OCI-LY1 (cell line): ENCODE results near the gene IER5.

ENCODE experiments used
- H2AFZ ChIP-seq: fragments of 200-600 bp; sonication (generic), shearing (Covaris generic); 2 replicates; pipeline ENCODE4 v1.6.0; 2014; ENCODE audit warnings: antibody characterized with exemption, mild to moderate bottlenecking, low read length
- H3F3A ChIP-seq: fragments of 200-600 bp; sonication (generic), shearing (Covaris generic); 2 replicates; pipeline ENCODE4 v1.6.0; 2014; ENCODE audit warnings: mild to moderate bottlenecking, antibody characterized with exemption, low read length, moderate library complexity; ENCODE audit not compliant: insufficient read depth
- H3K27ac ChIP-seq: fragments of 200-600 bp; sonication (generic); 2 replicates; pipeline ENCODE4 v1.5.1; 2014; ENCODE audit warnings: low read length, mixed run types, mild to moderate bottlenecking, low read depth; ENCODE audit not compliant: poor library complexity, severe bottlenecking
- H3K27me3 ChIP-seq: fragments of 200-600 bp; sonication (generic); 2 replicates; pipeline ENCODE4 v1.6.0; 2014; ENCODE audit warnings: antibody characterized with exemption, mild to moderate bottlenecking, low read length, moderate library complexity; ENCODE audit not compliant: insufficient read depth
- H3K36me3 ChIP-seq: fragments of 200-600 bp; sonication (generic); 2 replicates; pipeline ENCODE4 v1.6.1; 2014; ENCODE audit warnings: mild to moderate bottlenecking, antibody characterized with exemption, low read length, moderate library complexity, mixed read lengths; ENCODE audit not compliant: insufficient read depth
- H3K4me1 ChIP-seq: fragments of 200-600 bp; sonication (generic); 2 replicates; pipeline ENCODE4 v1.5.1; 2014; ENCODE audit warnings: mild to moderate bottlenecking, low read length, moderate library complexity; ENCODE audit not compliant: insufficient read depth, severe bottlenecking
- H3K4me2 ChIP-seq: fragments of 200-600 bp; sonication (generic), shearing (Covaris generic); 2 replicates; pipeline ENCODE4 v1.6.1; 2014; ENCODE audit warnings: low read length
- H3K4me3 ChIP-seq: fragments of 200-600 bp; sonication (generic); 2 replicates; pipeline ENCODE4 v1.5.1; 2014; ENCODE audit warnings: low read length, low read depth, mild to moderate bottlenecking, mixed read lengths; ENCODE audit not compliant: poor library complexity, severe bottlenecking
- H3K79me2 ChIP-seq: fragments of 200-600 bp; shearing (Covaris generic); 2 replicates; pipeline ENCODE4 v1.6.1; 2016; ENCODE audit warnings: mixed run types, low read length, mixed read lengths; ENCODE audit not compliant: insufficient read depth
- H3K9ac ChIP-seq: fragments of 200-600 bp; sonication (generic), shearing (Covaris generic); 2 replicates; pipeline ENCODE4 v1.6.1; 2014; ENCODE audit warnings: mild to moderate bottlenecking, low read length, mixed read lengths
- H3K9me2 ChIP-seq: fragments of 200-600 bp; sonication (generic), shearing (Covaris generic); 2 replicates; pipeline ENCODE4 v1.6.1; 2014; ENCODE audit warnings: low read depth, mild to moderate bottlenecking, low read length, mixed read lengths
- H3K9me3 ChIP-seq: fragments of 200-600 bp; shearing (Covaris generic); 2 replicates; pipeline ENCODE4 v1.6.1; 2014; ENCODE audit warnings: low read length, mixed read lengths
- H4K20me1 ChIP-seq: fragments of 200-600 bp; sonication (generic), shearing (Covaris generic); 2 replicates; pipeline ENCODE4 v1.6.0; 2016; ENCODE audit warnings: mild to moderate bottlenecking, low read length; ENCODE audit not compliant: insufficient read depth
- CTCF ChIP-seq: fragments of 200-600 bp; sonication (generic), shearing (Covaris generic); IDR thresholded peaks from 2 replicates; pipeline ENCODE4 v1.5.1; 2017; ENCODE audit warnings: mild to moderate bottlenecking, antibody characterized with exemption, low read length, moderate library complexity, mixed read lengths
- EZH2 ChIP-seq: fragments of 200-600 bp; sonication (generic), shearing (Covaris generic); IDR thresholded peaks from 2 replicates; pipeline ENCODE4 v1.8.0; 2017; ENCODE audit warnings: borderline replicate concordance, mixed run types, mild to moderate bottlenecking, antibody characterized with exemption, low read length, moderate library complexity, mixed read lengths

Gene IER5

GRCh38 chr1:181090641-181091126 is 2.2 kb downstream of the IER5 start:
- H3K79me2 ChIP-seq, result no peaks in the 10 kb centered on the region
- TF ChIP-seq CTCF, result no peak
- no peak for TF ChIP-seq EZH2
- H3K9ac ChIP-seq, result peak overlapping the region; percentile 66; the same call in 1 of the 2 replicates
- H3K4me1 ChIP-seq, result peaks cover 35% of the 10 kb centered on the region
- no peaks in the 10 kb centered on the region for H3K9me3 ChIP-seq
- H3K4me3 ChIP-seq, result peak overlapping the region; percentile 87
- H2AFZ ChIP-seq, result no peak overlapping the region
- peak overlapping the region; percentile 98 for H3K4me2 ChIP-seq
- no peaks in the 10 kb centered on the region for H3F3A ChIP-seq
- H3K27ac ChIP-seq, result no peak overlapping the region
- no peaks in the 10 kb centered on the region; the same call in 1 of the 2 replicates for H3K27me3 ChIP-seq
- no peaks in the 10 kb centered on the region for H4K20me1 ChIP-seq
- H3K36me3 ChIP-seq, result no peaks in the 10 kb centered on the region; the same call in 1 of the 2 replicates
- no peaks in the 10 kb centered on the region for H3K9me2 ChIP-seq

- no peak for TF ChIP-seq CTCF
- TF ChIP-seq EZH2, result no peak
- Histone ChIP-seq H3K9me3 (no peaks in the 10 kb centered on the region), H3K9me2 (no peaks in the 10 kb centered on the region), H4K20me1 (no peaks in the 10 kb centered on the region), H3K79me2 (no peaks in the 10 kb centered on the region), H3K36me3 (no peaks in the 10 kb centered on the region; the same call in 1 of the 2 replicates), H3K27me3 (no peaks in the 10 kb centered on the region; the same call in 1 of the 2 replicates), H3K4me2 (peak overlapping the region; percentile 98), H3K4me1 (peaks cover 35% of the 10 kb centered on the region), H3K4me3 (peak overlapping the region; percentile 87), H3K27ac (no peak overlapping the region), H3F3A (no peaks in the 10 kb centered on the region), H3K9ac (no peak overlapping the region), H2AFZ (no peak overlapping the region)
Observed at GRCh38 chr1:181091309-181092040, 3.0 kb downstream of the IER5 start.

GRCh38 chr1:181092056-181092455 is 3.6 kb downstream of the IER5 start:
- H3K4me1 ChIP-seq, result peaks cover 34% of the 10 kb centered on the region
- H3K27me3 ChIP-seq, result no peaks in the 10 kb centered on the region; the same call in 1 of the 2 replicates
- H3K9ac ChIP-seq, result no peak overlapping the region
- H3K36me3 ChIP-seq, result no peaks in the 10 kb centered on the region; the same call in 1 of the 2 replicates
- H3K4me2 ChIP-seq, result no peak overlapping the region
- no peak overlapping the region for H3K4me3 ChIP-seq
- no peaks in the 10 kb centered on the region for H4K20me1 ChIP-seq
- no peak for TF ChIP-seq EZH2
- H3K79me2 ChIP-seq, result no peaks in the 10 kb centered on the region
- H3K9me2 ChIP-seq, result no peaks in the 10 kb centered on the region
- no peaks in the 10 kb centered on the region for H3K9me3 ChIP-seq
- H2AFZ ChIP-seq, result no peak overlapping the region
- no peak overlapping the region for H3K27ac ChIP-seq
- no peaks in the 10 kb centered on the region for H3F3A ChIP-seq
